AG04450 (cell line): ENCODE measurements around the gene NOTCH4. TPM values are rescaled to one million over a fixed set of nuclear protein-coding genes. Genes with fewer than 3 reads are reported as not detected.

Source experiments
- CTCF ChIA-PET: fragments of 300-600, 350-600 bp; formaldehyde crosslinking; extraction: SDS; loops from one replicate; lab custom pipeline; 2022; ENCODE audit warnings: antibody characterized with exemption, inconsistent platforms; lab: Charles Lee
- POLR2A ChIA-PET: fragments of 350-600 bp; formaldehyde crosslinking; extraction: SDS; loops from one replicate; lab custom pipeline; 2021; ENCODE audit warnings: antibody characterized with exemption, inconsistent platforms; lab: Yijun Ruan, JAX
- DNase-seq: peaks from one replicate; pipeline ENCODE4 v3.0.0-alpha.2; 2011; ENCODE audit warnings: low read depth, low spot score
- H3K27ac ChIP-seq: one replicate; pipeline ENCODE4 v1.5.1; 2012; ENCODE audit warnings: low read depth, low read length, control low read depth
- H3K27me3 ChIP-seq: one replicate; pipeline ENCODE4 v1.6.0; 2012; ENCODE audit warnings: low read length; ENCODE audit not compliant: control insufficient read depth, insufficient read depth
- H3K4me3 ChIP-seq: 2 replicates; pipeline ENCODE4 v1.5.1; 2011; ENCODE audit warnings: mild to moderate bottlenecking, low read depth, low read length, control low read depth
- H3K9me3 ChIP-seq: 2 replicates; pipeline ENCODE4 v1.5.1; 2012; ENCODE audit warnings: low read length; ENCODE audit not compliant: control insufficient read depth, insufficient read depth
- polyA plus RNA-seq: library from polyadenylated mRNA; depleted of rRNA; stranded (reverse); fragments of >200 nt; gene quantifications from 2 replicates; pipeline ENCODE4 v1.2.3, GENCODE V29; 2011
- TF ChIP-seq, protein P1 (sequence below): IDR thresholded peaks from 2 replicates; pipeline ENCODE4 v1.5.1; 2011; ENCODE audit warnings: low read depth, low read length, control low read depth, inconsistent platforms

NOTCH4 gene
- polyA plus RNA-seq, 1 experiment, result 0.55 TPM

DNA sequence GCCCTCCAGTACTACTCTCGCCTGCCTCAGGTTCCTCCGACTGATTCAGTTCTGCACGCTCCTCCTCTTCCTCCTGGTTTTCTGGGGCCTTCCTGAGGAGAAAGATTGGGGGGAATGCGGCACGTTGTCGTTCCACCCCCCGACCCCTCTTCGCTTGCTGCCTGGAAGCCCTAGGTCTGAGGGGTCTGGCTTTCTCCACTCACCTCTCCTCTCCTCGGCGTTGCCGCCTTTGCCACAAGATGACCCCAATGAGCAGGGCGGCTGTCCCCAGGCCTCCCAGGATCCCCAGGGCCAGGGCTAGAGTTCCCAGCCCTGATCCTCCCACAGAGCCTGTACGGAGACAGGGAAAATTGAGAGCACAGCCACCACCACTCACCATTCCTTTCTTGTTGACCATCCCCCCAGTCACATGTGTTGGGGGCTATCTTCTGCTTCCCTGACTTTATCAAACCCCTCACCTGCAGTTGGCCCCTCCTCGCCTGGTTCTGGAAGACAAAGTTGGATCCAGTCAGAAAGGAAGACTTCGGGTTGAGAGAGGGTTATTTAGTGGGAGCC lies 42.6 kb downstream of the NOTCH4 start:
- Histone ChIP-seq H3K27me3 (no peaks in the 10 kb centered on the region), H3K9me3 (no peaks in the 10 kb centered on the region), H3K27ac (no peak overlapping the region), H3K4me3 (no peak overlapping the region)
- ChIA-PET CTCF (interaction anchor here (0.7 kb wide), 1 partner anchor 62 kb away, joined by 3 read pairs; no protein-coding TSS in a partner anchor), POLR2A (no interaction called here)
- DNase-seq, result no peak
- TF ChIP-seq, protein P1, sequence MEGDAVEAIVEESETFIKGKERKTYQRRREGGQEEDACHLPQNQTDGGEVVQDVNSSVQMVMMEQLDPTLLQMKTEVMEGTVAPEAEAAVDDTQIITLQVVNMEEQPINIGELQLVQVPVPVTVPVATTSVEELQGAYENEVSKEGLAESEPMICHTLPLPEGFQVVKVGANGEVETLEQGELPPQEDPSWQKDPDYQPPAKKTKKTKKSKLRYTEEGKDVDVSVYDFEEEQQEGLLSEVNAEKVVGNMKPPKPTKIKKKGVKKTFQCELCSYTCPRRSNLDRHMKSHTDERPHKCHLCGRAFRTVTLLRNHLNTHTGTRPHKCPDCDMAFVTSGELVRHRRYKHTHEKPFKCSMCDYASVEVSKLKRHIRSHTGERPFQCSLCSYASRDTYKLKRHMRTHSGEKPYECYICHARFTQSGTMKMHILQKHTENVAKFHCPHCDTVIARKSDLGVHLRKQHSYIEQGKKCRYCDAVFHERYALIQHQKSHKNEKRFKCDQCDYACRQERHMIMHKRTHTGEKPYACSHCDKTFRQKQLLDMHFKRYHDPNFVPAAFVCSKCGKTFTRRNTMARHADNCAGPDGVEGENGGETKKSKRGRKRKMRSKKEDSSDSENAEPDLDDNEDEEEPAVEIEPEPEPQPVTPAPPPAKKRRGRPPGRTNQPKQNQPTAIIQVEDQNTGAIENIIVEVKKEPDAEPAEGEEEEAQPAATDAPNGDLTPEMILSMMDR, result no peak

DNA sequence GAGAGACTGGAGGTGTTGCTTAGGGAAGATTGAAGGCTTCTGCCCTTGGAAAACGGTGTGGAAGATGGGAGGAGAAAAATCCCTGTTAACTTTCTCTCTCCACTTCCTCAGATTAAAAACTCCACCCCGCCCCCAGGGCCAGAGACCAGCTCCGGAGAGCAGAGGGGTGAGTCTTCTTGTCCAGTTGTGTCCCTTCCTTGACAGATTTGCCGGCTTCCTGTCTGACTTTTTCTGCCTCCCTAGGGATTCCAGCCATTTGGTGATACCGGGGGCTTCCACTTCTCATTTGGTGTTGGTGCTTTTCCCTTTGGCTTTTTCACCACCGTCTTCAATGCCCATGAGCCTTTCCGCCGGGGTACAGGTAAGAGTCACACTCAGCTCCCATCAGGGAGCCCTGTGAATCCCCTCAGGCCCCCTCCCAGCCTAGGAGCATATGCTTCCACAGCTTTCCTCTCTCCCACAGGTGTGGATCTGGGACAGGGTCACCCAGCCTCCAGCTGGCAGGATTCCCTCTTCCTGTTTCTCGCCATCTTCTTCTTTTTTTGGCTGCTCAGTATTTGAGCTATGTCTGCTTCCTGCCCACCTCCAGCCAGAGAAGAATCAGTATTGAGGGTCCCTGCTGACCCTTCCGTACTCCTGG lies 44.0 kb downstream of the NOTCH4 start:
- Histone ChIP-seq H3K27ac (no peak overlapping the region), H3K4me3 (no peak overlapping the region), H3K27me3 (no peaks in the 10 kb centered on the region), H3K9me3 (peaks cover 3% of the 10 kb centered on the region; the same call in 1 of the 2 replicates)
- no peak for DNase-seq
- TF ChIP-seq, protein P1, result no peak
- POLR2A ChIA-PET, result interaction anchor here (1.0 kb wide), 1 partner anchor 10 kb away, joined by 4 read pairs; the partner anchor contains the start of gene PBX2
- CTCF ChIA-PET, result interaction anchor here (1.6 kb wide), 1 partner anchor 15 kb away, joined by 13 read pairs; no protein-coding TSS in a partner anchor

DNA sequence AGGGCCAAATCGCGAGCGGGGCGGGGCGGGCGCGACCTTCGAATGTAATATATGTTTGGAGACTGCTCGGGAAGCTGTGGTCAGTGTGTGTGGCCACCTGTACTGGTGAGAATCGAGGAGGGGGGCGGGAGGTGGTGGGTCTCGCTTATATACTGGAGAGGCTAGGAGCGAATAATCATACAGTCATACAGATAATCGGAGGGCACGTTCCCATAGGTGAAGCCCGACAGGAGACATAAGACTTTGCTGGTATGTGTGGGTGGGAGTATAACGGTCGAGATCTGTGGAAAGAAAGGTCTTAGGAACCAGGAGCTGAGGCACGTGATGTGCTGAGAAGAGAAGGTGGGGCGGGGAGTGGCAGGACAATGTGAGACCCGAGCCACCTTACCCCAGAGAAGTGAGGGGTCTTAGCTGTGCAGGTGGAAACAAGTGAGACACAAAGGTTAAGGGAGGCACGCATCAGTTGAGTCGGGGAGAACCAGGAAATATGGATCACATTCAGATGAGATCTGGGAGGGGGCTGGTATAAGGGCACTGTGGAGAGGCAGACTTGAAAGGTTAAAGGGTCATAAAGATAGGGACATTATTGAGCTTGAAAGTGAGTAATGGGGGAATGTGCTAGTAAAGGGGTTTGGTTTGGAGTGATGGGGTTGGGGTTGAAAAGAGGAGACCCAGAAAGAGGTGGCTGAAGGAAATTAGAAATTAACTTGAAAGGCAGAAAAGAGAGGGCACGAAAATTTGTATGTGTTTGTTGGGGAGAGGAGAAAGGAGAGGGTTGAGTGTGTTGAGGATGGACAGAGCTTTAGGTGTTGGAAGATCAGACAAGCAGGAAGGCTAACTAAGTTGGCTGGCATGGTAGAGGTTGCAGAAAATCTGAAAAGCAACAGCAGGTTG lies 45.1 kb downstream of the NOTCH4 start:
- Histone ChIP-seq H3K27ac (peak overlapping the region; percentile 99), H3K4me3 (peak overlapping the region; percentile 97), H3K27me3 (no peaks in the 10 kb centered on the region), H3K9me3 (peaks cover 3% of the 10 kb centered on the region; the same call in 1 of the 2 replicates)
- no peak for DNase-seq
- TF ChIP-seq, protein P1, result no peak
- CTCF ChIA-PET, result interaction anchor here (1.6 kb wide), 1 partner anchor 16 kb away, joined by 13 read pairs; no protein-coding TSS in a partner anchor
- POLR2A ChIA-PET, result interaction anchor here (0.6 to 1.0 kb wide), 2 partner anchors 11 to 1466 kb away, joined by 4 to 7 read pairs; partner anchors contain the start of gene PBX2

DNA sequence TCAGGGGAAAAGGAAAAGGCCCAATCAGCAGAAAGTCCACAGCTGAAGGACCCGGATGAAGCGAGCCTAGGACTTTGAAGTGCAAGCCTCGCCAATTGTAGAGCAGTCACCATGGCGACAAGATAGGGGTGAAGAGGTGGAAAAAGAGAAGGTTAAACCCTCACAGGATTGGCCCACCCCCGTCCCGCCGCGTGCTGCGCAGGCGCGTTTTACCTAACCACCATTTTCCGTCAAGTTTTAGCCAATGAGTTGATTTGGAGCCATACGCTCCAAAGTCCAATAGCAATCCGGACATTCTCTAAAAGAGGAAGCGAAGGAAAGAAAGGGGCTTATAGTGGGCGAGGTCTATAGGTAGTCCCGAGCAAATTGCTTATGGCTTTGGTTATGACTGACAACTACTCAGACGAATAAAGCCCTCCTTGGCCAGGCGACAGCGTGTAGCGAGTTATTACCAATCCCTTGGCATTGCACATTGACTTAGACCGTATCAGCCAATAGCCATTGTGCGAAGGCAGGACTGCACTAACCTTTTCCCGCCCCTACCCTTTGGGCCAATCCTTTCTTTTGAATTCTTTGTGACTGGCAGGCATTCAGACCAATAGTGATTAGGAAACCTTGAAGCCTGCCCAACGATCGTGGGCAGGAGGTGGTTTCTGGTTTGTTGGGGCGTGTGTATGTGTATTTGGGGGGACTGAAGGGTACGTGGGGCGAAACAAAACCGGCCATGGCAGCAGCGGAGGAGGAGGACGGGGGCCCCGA lies 45.9 kb downstream of the NOTCH4 start, which contains the start of gene RNF5:
TSS of gene RNF5 (plus strand) at position 618 of the 759 bp plus-strand sequence. CDS start at position 725, 107 bp downstream.
- peak within 1 kb of the TSS; percentile 97 for H3K4me3 ChIP-seq
- ChIA-PET POLR2A (interaction anchor here (0.5 to 1.5 kb wide), 8 partner anchors 9 to 1467 kb away, joined by 3 to 11 read pairs (median 4); partner anchors contain the start of genes ATF6B and FKBPL), CTCF (interaction anchor here (0.6 to 1.3 kb wide), 3 partner anchors 13 to 58 kb away, joined by 4 to 7 read pairs (median 4); no protein-coding TSS in a partner anchor)
- DNase-seq, result peak; percentile 100
- peak within 1 kb of the TSS; percentile 99 for H3K27ac ChIP-seq
- peaks cover 3% of the 10 kb centered on the region; the same call in 1 of the 2 replicates for H3K9me3 ChIP-seq
- TF ChIP-seq, protein P1, result no peak
- no peaks in the 10 kb centered on the region for H3K27me3 ChIP-seq
